Ammon's horn (tissue), 1 donor: Measurements from ENCODE around the gene USH1G.

Source experiments
- DNase-seq: peaks from one replicate; pipeline ENCODE4 v3.0.0-alpha.2; 2016; ENCODE audit warnings: low spot score

Gene USH1G

DNA sequence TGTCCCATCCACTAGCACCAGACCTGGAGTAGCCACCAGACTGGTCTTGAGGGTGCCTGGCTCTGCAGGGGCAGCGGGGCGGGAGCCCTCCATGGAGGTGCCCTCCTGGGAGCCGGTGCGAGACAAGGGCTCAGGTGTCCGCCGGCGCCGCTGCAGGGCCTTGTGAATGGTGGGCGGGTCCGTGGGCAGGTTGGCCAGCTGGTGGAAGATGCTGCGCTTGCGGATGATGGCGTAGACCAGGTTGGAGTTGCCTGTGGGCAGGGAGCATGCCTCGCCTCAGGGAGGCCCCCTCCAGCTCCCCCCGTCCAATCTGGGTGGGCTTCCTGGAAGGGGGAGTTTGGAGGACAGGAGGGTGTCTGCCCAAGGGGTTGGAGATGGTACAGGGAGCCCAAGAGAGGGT lies 31.1 kb upstream of the USH1G start:
- no peak for DNase-seq

GRCh38 chr17:74953134-74953687 lies 30.2 kb upstream of the USH1G start:
- no peak for DNase-seq

- DNase-seq: no peak
These were observed 29.5 kb upstream of the USH1G start for GRCh38 chr17:74952431-74953133.

DNA sequence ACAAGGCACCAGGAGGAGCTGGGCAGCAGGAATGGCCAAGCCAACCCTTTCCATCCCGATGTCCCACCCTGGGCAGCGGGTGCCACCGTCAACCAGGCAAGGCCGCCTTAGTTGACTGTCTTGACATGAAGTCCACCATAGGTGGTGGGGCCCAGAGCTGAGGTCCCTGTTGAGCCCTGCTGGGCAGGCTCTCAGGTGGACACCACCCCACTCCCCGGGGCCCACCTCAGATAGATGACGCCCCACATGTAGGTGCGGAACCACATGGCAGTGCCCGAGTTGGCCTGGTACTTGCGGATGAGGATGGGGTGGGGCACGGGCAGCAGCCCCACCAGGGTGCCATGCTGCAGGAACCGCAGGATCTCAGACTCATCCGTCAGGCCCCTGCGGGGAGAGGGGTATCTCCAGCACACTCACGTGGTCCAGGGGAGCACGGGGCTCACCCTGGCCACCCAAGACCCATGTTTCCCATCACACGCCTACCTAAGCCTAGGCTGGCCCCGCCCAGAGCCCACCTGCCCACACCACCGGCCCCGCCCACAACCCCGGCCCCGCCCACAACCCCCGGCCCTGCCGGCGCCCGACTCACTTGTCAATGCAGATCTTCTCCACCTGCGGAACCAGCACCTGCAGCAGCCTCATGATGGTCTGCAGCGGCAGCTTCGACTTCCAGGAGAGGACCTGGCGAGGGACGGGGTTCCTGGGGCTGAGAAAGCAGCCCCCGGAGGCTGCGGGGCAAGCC lies 28.8 kb upstream of the USH1G start:
- DNase-seq: no peak

DNA sequence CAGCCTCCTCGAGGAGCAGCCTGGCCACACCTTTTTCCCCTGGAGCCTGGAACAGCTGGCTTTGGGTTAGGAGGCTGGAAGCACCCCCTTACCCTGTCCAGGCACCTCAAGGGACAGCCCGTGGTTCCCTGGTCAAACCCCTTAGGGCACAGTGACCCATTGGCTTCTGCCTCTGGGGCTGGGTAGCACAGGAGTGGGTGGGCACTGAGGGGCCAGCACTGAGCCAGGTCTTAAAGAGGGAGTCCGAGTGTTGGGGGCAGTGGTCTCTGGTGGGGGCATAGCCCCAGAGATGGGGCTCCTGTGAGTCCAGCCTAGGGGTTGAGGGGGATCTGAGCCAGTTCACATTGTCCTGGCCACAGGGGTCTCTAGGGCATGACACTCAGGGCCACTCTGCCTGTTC lies 28.0 kb upstream of the USH1G start:
- DNase-seq: no peak

GRCh38 chr17:74950207-74950606 lies 27.2 kb upstream of the USH1G start:
- DNase-seq: no peak

DNA sequence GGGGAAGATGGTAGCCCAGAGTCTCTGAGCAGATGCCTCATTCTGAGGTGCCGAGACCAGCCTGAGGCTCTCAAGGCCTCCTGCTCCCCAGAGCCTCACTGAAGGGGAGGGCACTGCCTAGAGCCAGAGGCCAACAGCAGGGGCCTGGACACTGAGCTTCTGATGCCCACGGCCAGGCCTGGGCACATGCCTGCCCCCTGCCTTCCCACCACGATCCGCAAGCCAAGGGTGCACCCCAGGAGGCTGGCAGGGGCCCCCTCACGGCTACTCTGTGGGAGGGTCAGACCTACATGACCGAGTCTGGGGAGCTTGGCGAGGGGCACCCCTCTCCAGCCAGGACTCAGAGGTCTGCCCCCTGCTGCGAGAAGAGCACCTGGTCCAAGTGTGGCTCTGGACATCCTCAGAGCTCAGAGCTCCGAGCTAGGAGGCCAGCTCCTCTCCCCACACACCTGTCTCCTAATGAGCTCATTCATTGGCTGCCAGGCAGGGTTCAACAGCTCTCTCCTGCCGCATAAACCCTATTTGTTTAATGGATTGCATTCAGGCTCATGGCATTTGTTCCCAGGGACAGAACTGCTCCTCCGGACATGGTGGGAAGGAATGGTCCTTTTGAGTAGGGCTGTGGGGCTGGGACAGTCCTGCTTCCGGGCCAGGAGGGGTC lies 26.5 kb upstream of the USH1G start:
- no peak for DNase-seq

DNA sequence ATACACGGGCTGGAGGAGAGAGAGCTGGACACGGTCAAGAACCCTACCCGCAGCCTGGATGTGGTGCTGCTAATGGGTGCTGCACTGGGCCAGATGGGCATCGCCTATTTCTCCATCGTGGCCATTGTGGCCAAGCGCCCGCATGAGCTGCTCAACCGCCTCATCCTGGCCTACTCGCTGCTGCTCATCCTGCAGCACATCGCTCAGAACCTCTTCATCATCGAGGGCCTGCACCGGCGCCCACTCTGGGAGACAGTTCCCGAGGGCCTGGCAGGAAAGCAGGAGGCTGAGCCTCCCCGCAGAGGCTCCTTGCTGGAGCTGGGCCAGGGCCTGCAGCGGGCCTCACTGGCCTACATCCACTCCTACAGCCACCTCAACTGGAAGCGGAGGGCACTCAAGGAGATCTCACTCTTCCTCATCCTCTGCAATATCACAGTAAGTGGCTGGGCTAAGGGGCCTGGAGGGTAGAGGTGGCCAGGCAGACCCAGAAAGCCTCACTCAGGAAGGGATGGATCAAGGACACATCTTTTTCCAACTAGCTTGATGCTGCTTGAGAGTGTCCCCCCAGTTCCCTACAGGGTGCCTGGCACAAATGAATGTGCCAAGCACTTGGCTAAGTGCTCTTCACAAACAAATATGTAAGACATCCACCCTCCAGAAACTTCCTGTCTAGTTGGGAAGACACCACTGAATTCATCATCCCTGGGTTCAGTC lies 24.1 kb upstream of the USH1G start:
- no peak for DNase-seq

DNA sequence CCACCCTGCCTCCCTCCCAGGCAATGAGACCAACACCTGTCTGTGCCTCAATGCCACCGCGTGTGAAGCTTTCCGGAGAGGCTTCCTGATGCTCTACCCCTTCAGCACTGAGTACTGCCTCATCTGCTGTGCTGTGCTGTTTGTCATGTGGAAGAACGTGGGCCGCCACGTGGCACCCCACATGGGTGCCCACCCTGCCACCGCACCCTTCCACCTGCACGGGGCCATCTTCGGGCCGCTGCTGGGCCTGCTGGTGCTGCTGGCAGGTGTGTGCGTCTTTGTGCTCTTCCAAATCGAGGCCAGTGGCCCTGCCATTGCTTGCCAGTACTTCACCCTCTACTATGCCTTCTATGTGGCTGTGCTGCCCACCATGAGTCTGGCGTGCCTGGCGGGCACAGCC lies 23.6 kb upstream of the USH1G start:
- DNase-seq: no peak

GRCh38 chr17:74945543-74945942 lies 22.5 kb upstream of the USH1G start:
- no peak for DNase-seq

DNA sequence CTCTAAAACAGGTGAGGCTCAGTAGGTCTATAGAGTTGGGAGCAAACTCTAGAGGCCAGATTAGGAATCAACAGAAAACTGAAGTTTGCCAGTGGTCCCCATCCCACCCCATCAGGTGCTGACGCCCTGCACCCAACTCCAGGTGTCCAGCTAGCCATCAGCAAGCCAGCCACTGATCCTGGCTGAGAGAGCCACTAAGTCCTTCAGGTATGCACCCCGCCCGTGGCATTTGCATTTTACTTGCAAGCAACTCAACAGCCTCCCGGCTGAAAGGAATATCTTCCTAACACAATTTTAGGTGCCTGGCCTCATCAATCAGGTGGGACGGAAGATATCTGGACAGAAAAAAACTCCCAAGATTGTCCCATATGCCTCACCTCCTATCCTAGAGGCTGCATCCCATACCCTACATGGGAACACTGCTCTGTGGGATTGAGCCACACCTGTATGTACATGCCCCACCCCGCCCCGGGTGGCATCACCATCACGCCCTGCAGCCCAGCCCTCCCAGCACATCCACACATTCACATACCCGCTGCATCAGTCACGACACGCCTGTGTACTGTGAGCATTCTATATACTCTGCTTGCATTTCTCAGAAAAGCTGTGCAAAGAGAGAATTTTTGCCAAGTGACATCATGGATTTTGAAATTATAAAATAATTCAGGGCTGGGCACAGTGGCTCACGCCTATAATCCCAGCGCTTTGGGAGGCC lies 20.9 kb upstream of the USH1G start:
- no peak for DNase-seq

DNA sequence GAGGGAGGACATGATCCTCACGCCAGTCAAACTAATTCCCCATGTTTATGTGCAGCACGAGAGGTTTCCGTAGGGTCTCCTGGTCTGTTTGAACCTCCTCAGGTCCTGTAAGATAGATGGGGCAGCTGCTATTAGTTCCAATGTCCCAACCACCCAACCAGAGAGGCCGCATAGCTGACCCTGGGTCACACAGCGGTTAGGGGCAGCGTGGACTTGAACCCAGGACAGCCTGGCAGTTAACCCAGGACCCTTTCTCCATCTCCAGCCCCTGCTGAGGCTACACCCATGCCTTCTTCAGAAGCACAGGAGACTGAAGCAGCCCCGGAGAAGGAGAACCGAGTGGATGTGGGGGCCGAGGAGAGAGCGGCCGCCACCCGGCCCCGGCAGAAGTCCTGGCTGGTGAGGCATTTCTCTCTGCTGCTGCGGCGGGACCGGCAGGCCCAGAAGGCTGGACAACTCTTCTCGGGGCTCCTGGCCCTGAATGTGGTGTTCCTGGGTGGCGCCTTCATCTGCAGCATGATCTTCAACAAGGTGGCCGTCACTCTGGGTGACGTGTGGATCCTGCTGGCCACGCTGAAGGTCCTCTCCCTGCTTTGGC lies 18.2 kb upstream of the USH1G start:
- DNase-seq: no peak

GRCh38 chr17:74939534-74939933 lies 16.5 kb upstream of the USH1G start:
- no peak for DNase-seq

DNA sequence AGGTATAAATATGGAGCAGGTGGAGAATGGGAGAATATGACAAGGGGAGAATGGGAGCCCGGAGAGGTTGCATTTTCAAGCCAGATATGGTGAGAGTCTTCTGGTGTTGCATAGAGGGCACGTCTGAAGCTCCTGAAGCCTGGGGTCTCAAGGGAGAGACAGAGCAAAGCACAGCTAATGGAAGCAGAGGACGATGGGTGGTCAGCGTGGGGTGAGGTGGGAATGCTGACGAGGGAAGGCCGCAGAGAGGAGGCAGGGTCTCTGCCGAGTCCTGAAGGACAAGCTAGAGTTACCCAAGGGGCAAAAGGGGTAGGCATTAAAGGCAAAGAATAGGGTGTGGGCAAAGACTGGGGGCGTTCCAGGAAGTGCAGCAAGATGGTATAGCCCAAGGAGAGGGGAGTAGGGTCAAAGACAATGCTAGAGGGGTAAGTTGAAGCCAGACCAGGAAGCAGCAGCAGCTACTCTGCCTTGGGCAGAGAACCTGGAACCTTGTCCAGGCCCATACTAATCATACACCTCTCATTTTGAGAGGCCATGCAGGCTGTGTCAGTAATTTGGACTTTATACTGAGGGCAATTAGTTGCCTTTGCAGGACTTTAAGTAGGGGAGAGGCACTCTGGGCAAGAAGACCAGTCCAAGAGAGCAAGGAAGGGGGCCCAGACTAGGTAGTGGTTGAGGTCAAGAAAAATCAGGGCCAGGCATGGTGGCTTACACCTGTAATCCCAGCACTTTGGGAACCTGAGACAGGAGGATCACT lies 15.3 kb upstream of the USH1G start:
- no peak for DNase-seq

DNA sequence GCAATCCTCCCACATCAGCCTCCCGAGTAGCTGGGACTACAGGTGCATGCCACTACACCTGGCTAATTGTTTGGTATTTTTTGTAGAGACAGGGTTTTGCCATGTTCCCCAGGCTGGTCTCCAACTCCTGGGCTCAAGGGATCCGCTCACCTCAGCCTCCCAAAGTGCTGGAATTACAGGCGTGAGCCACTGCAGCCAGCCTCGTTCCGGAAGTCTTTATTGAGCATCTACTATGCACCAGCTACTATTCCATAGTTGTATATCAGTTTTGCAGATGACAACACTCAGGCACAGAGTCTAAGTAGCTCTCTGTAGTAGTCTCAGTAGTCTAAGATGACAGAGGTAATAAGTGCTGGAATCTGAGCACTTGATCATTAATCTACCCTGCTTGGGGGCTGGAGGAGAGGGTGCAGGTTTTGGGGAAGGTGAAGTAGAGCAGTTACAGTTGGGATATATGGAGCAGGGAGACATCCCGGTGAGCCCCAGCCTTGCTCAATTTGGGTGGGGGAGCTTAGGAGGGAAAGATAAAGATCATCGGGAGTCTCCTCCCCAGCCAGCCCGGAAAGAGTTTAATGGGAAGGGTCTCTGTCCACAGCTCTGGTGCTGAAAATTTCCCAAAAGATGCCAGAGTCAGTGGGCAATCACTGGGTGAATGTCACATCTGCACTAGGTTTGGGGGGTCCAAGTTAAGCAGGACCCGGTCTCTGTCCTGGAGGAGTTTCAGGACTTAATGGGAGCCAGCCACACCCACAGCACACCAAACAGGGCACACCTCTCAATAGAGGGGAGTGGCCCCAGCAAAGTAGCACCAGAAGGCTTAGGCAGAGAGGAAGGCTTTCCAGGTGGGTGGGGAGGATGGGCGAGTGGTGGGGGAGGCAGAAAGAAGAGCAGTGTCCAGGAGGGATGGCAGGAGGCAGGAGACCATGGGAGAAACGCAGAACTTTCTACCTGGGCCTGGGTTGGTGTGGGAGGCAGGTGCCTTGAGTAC lies 14.3 kb upstream of the USH1G start:
- no peak for DNase-seq

- DNase-seq: no peak
These were observed 13.4 kb upstream of the USH1G start for GRCh38 chr17:74936470-74936799.

GRCh38 chr17:74935585-74936469 lies 12.8 kb upstream of the USH1G start, which contains the start of gene OTOP3:
Gene OTOP3, plus strand, starts transcription at chr17:74935898. Its CDS starts 24 bp downstream, at chr17:74935922.
- DNase-seq: no peak

DNA sequence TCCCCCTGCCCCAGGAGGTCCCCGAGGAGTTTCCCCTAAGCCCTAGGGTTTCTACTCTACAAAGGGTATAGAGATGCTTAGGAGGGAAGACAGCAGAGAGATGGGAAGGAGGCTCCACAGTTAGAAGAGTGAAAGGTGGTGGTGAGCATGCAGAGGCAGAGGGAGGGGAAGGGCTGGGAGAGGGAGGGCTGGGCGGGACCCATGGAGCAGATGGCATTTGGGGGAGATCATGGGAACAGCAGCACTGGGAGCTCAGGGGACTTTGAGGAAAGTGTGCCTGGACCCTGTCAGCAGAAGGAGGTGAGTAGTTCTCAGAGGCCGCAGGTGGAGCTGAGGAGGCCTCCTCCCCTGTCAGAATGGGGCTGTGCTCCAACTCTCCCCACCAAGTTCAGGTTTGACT lies 12.0 kb upstream of the USH1G start:
- DNase-seq: no peak
